CD14-positive monocyte (primary cell): Measurements from ENCODE around the gene LACTB. TPM values are rescaled to one million over a fixed set of nuclear protein-coding genes. Genes with fewer than 3 reads are reported as not detected.
A peak's percentile ranks its signal among the peaks of the same experiment; 100 is the strongest.

Experiments used
- DNase-seq, 3 donors: peaks; one replicate each; pipeline ENCODE4 v3.0.0-alpha.2; 2011 to 2022
- H2AFZ ChIP-seq: 2 replicates; pipeline ENCODE4 v1.6.0; 2012; ENCODE audit warnings: mild to moderate bottlenecking, low read depth, low read length, inconsistent platforms; ENCODE audit not compliant: insufficient read depth, poor library complexity, severe bottlenecking
- H3K27ac ChIP-seq, 2 donors: 1 replicate in 1 of 2; 2 replicates in 1 of 2; pipeline ENCODE4 v1.5.1; 2012 to 2013; ENCODE audit warnings: low read length in 2 of 2, control low read depth in 1 of 2, inconsistent platforms in 1 of 2, low read depth in 1 of 2, mild to moderate bottlenecking in 1 of 2
- H3K27me3 ChIP-seq, 2 donors: one replicate each; pipeline versions ENCODE4 v1.6.0 to v1.6.1; 2011 to 2013; ENCODE audit warnings: low read length in 2 of 2; ENCODE audit not compliant: control insufficient read depth in 2 of 2, insufficient read depth in 2 of 2
- H3K36me3 ChIP-seq, 2 donors: replicated peaks in 1 of 2; 1 replicate in 1 of 2; 2 replicates in 1 of 2; pipeline versions ENCODE4 v1.5.1 to v1.6.1; 2012 to 2013; ENCODE audit warnings: low read length in 2 of 2, control low read depth in 1 of 2, inconsistent platforms in 1 of 2, mild to moderate bottlenecking in 1 of 2; ENCODE audit not compliant: insufficient read depth in 2 of 2, control insufficient read depth in 1 of 2
- H3K4me1 ChIP-seq, 2 donors: 1 replicate in 1 of 2; 2 replicates in 1 of 2; pipeline versions ENCODE4 v1.5.1 to v1.6.1; 2012 to 2013; ENCODE audit warnings: low read length in 2 of 2, control low read depth in 1 of 2, inconsistent platforms in 1 of 2, mild to moderate bottlenecking in 1 of 2, moderate library complexity in 1 of 2; ENCODE audit not compliant: insufficient read depth in 2 of 2, control insufficient read depth in 1 of 2
- H3K4me2 ChIP-seq: replicated peaks from 2 replicates; pipeline ENCODE3; 2012; ENCODE audit warnings: low read length, moderate library complexity, mild to moderate bottlenecking; ENCODE audit not compliant: poor library complexity, severe bottlenecking; ENCODE audit errors: extremely low read depth
- H3K4me3 ChIP-seq, 3 experiments: fragments of 200-600 bp in 1 of 3; sonication (generic) in 1 of 3; replicated peaks in 1 of 3; 1 replicate in 2 of 3; 2 replicates in 1 of 3; pipeline ENCODE4 v1.5.1; 2011 to 2013; ENCODE audit warnings: low read length in 3 of 3, mild to moderate bottlenecking in 3 of 3, control low read depth in 2 of 3, low read depth in 2 of 3, inconsistent platforms in 1 of 3, moderate library complexity in 1 of 3
- H3K79me2 ChIP-seq: 2 replicates; pipeline ENCODE4 v1.6.0; 2012; ENCODE audit warnings: mild to moderate bottlenecking, control low read depth, inconsistent platforms, low read length, moderate library complexity; ENCODE audit not compliant: insufficient read depth
- H3K9ac ChIP-seq: 2 replicates; pipeline ENCODE4 v1.6.0; 2017; ENCODE audit warnings: low read length, mild to moderate bottlenecking; ENCODE audit not compliant: insufficient read depth, poor library complexity, severe bottlenecking
- H3K9me3 ChIP-seq, 2 donors: replicated peaks in 1 of 2; 1 replicate in 1 of 2; 2 replicates in 1 of 2; pipeline versions ENCODE4 v1.5.1 to v1.6.1; 2012 to 2013; ENCODE audit warnings: low read length in 2 of 2, control low read depth in 1 of 2; ENCODE audit not compliant: control insufficient read depth in 1 of 2, insufficient read depth in 1 of 2
- H4K20me1 ChIP-seq: 2 replicates; pipeline ENCODE4 v1.6.0; 2012; ENCODE audit warnings: mild to moderate bottlenecking, low read length, control low read depth, moderate library complexity; ENCODE audit not compliant: insufficient read depth
- H3K27ac Mint-ChIP-seq, 7 donors: one replicate each; pipeline ENCODE4 v1.8.0; 2020; ENCODE audit warnings: mild to moderate bottlenecking in 7 of 7, mixed read lengths in 7 of 7, moderate library complexity in 6 of 7, inconsistent platforms in 2 of 7
- H3K27me3 Mint-ChIP-seq, 3 donors: one replicate each; pipeline ENCODE4 v1.8.0; 2021 to 2022; ENCODE audit warnings: low read depth in 3 of 3, mild to moderate bottlenecking in 3 of 3, mixed read lengths in 3 of 3, moderate library complexity in 3 of 3, inconsistent platforms in 1 of 3
- H3K36me3 Mint-ChIP-seq, 2 donors: one replicate each; pipeline ENCODE4 v1.8.0; 2020; ENCODE audit warnings: mixed read lengths in 2 of 2, inconsistent platforms in 1 of 2, mild to moderate bottlenecking in 1 of 2
- H3K4me1 Mint-ChIP-seq: one replicate; pipeline ENCODE4 v1.8.0; 2020; ENCODE audit warnings: mild to moderate bottlenecking, mixed read lengths
- H3K4me3 Mint-ChIP-seq, 2 donors: one replicate each; pipeline ENCODE4 v1.8.0; 2020; ENCODE audit warnings: mild to moderate bottlenecking in 2 of 2, mixed read lengths in 2 of 2, moderate library complexity in 1 of 2
- H3K9me3 Mint-ChIP-seq, 7 donors: one replicate each; pipeline ENCODE4 v1.8.0; 2020 to 2022; ENCODE audit warnings: mixed read lengths in 7 of 7, mild to moderate bottlenecking in 6 of 7, moderate library complexity in 6 of 7, inconsistent platforms in 2 of 7
- CTCF ChIP-seq: fragments of 200-600 bp; IDR thresholded peaks from one replicate; pipeline ENCODE4 v1.8.0; 2022; ENCODE audit warnings: antibody characterized with exemption, mild to moderate bottlenecking
- WGBS: methylation state at CpG from one replicate; pipeline ENCODE4 v1.1.5; 2013; ENCODE audit warnings: missing lambda C conversion rate; ENCODE audit not compliant: insufficient coverage; 5-methylcytosine and 5-hydroxymethylcytosine counted together
- intact Hi-C, 2 donors: fragments of 100-400 bp; cut with micrococcal nuclease; formaldehyde crosslinking; loops; one replicate each; pipeline versions ENCODE4 v1.15.0 to v1.15.1; 2023
- polyA plus RNA-seq, 3 donors: library from polyadenylated mRNA; depleted of rRNA in 1 of 3; unstranded in 2 of 3; stranded (reverse) in 1 of 3; fragments of 300-500 nt in 2 of 3; fragments of >200 nt in 1 of 3; fragmentation: Illumina TruSeq in 2 of 3; gene quantifications; 1 replicate in 2 of 3; 2 replicates in 1 of 3; pipeline ENCODE4 v1.2.3, GENCODE V29; 2012 to 2021

Gene LACTB
- polyA plus RNA-seq, 3 donors = 18.5 to 59.3 (median 40.4) TPM

GRCh38 chr15:63122002-63122875, 578 bp downstream of the LACTB start:
- no peaks in the 10 kb centered on the region for H3K27me3 ChIP-seq
- H3K9ac ChIP-seq = peak overlapping the region; percentile 100
- peaks cover 42% of the 10 kb centered on the region for H3K79me2 ChIP-seq
- H3K36me3 ChIP-seq = peaks cover 18 to 27% of the 10 kb centered on the region in 2 donors
- H3K9me3 ChIP-seq = peaks cover 18 to 19% of the 10 kb centered on the region in 2 donors
- H3K27ac Mint-ChIP-seq = peak overlapping the region; percentile 89 to 96 (median 94)
- H4K20me1 ChIP-seq = peaks cover 46% of the 10 kb centered on the region
- H3K4me3 Mint-ChIP-seq = peak overlapping the region; percentile 91 to 97
- no peak overlapping the region for H2AFZ ChIP-seq
- peak; percentile 96 to 99 (median 97) for DNase-seq
- H3K27me3 Mint-ChIP-seq = peaks cover 0 to 2% (median 0%) of the 10 kb centered on the region in 3 donors
- H3K4me2 ChIP-seq = peak overlapping the region; percentile 77
- peaks cover 12 to 14% of the 10 kb centered on the region in 2 donors for H3K4me1 ChIP-seq
- peak overlapping the region; percentile 80 to 86 (median 81) for H3K4me3 ChIP-seq
- H3K36me3 Mint-ChIP-seq = peaks cover 36 to 46% of the 10 kb centered on the region in 2 donors
- WGBS = under 1% methylated on average over 54 of the region's 59 CpGs
- intact Hi-C loops = loop anchor here (5.0 kb wide), 2 partner anchors 35 to 70 kb away; partner anchors contain the start of gene RPS27L (in 1 of the 2)
- peak overlapping the region; percentile 92 to 98 for H3K27ac ChIP-seq
- peaks cover 14 to 28% (median 21%) of the 10 kb centered on the region in 7 donors for H3K9me3 Mint-ChIP-seq
- TF ChIP-seq CTCF = peak; percentile 7
- H3K4me1 Mint-ChIP-seq = peaks cover 21% of the 10 kb centered on the region

GRCh38 chr15:63124506-63124905, 2.8 kb downstream of the LACTB start:
- peaks cover 10 to 17% (median 11%) of the 10 kb centered on the region in 7 donors for H3K9me3 Mint-ChIP-seq
- no peaks in the 10 kb centered on the region for H3K27me3 ChIP-seq
- peak overlapping the region in 4 of 7 donors; percentile 37 to 85 (median 67) for H3K27ac Mint-ChIP-seq
- H3K27me3 Mint-ChIP-seq = peaks cover 0 to 2% (median 0%) of the 10 kb centered on the region in 3 donors
- peaks cover 9 to 11% of the 10 kb centered on the region in 2 donors for H3K9me3 ChIP-seq
- no peak overlapping the region for H3K9ac ChIP-seq
- no peak overlapping the region for H2AFZ ChIP-seq
- DNase-seq = no peak
- no peak overlapping the region for H3K4me3 ChIP-seq
- H3K27ac ChIP-seq = no peak overlapping the region
- peaks cover 49 to 59% of the 10 kb centered on the region in 2 donors for H3K36me3 Mint-ChIP-seq
- WGBS = 98% methylated on average over 6 of the region's 9 CpGs
- intact Hi-C loops = loop anchor here (5.0 kb wide), 2 partner anchors 33 to 68 kb away; partner anchors contain the start of gene RPS27L (in 1 of the 2)
- TF ChIP-seq CTCF = no peak
- peaks cover 69% of the 10 kb centered on the region for H4K20me1 ChIP-seq
- H3K4me2 ChIP-seq = no peak overlapping the region
- H3K79me2 ChIP-seq = peaks cover 58% of the 10 kb centered on the region
- peaks cover 41 to 48% of the 10 kb centered on the region in 2 donors for H3K36me3 ChIP-seq
- H3K4me1 Mint-ChIP-seq = peaks cover 20% of the 10 kb centered on the region
- H3K4me3 Mint-ChIP-seq = no peak overlapping the region
- H3K4me1 ChIP-seq = peaks cover 12 to 14% of the 10 kb centered on the region in 2 donors
